ENCODE data around the gene ATP8A2. TPM values are rescaled to one million over a fixed set of nuclear protein-coding genes. Genes with fewer than 3 reads are reported as not detected.

The ATP8A2 gene
- total and polyA plus RNA-seq, 2 of the 8 experiments (the other 6 are each of a cell fraction or from before 2014, with no cell fraction given): 2.4 to 8.3 TPM

DNA sequence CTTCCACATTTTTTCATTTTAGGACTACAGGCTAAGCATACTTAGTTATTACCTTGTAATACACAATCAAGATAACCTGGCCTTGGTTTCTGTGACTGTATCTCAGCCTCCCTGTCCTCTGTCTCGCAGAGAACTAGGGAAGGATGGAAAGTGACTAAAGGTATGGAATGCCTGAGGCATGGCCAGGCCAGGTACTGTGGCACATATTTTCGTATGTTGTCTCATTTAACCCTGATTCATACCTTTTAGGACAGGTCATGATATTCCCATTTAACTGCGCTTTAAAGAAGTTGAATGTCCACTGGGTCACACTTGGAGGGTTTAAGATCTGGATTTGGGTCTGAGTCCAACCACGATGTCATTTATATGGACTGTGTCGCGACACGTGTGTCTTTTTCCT is 357.4 kb downstream of the ATP8A2 start:
- H2AFZ ChIP-seq (ENCODE audit: low read length): no peak overlapping the region
- H2BK5ac ChIP-seq (ENCODE audit: low read depth, low read length): no peak overlapping the region
- TF ChIP-seq JUN (IDR thresholded peaks at IDR 0.05; ENCODE audit: low read depth, low read length) (no peak), TBP (IDR thresholded peaks at IDR 0.05; ENCODE audit: low read depth, low read length) (no peak), EZH2 (IDR thresholded peaks at IDR 0.05; ENCODE audit: low read depth, low read length, severe bottlenecking) (no peak), BRCA1 (IDR thresholded peaks at IDR 0.05; ENCODE audit: low read depth, low read length) (no peak), CEBPB (IDR thresholded peaks at IDR 0.05; ENCODE audit: low read depth, low read length) (no peak), POU5F1 (IDR thresholded peaks at IDR 0.05; ENCODE audit: low read depth, low read length) (no peak), GTF2F1 (IDR thresholded peaks at IDR 0.05; ENCODE audit: borderline replicate concordance, low read depth, low read length) (no peak), EP300 (IDR thresholded peaks at IDR 0.05; ENCODE audit: borderline replicate concordance in 1 of 2, low read depth in 2 of 2, low read length in 2 of 2) (no peak)
- TF ChIP-seq, protein P1, sequence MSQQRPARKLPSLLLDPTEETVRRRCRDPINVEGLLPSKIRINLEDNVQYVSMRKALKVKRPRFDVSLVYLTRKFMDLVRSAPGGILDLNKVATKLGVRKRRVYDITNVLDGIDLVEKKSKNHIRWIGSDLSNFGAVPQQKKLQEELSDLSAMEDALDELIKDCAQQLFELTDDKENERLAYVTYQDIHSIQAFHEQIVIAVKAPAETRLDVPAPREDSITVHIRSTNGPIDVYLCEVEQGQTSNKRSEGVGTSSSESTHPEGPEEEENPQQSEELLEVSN (IDR thresholded peaks at IDR 0.05): no peak
- no peak overlapping the region for H3K56ac ChIP-seq (replicated peaks; ENCODE audit: insufficient read length, low read depth, low read length)
- no peak overlapping the region for H4K5ac ChIP-seq (ENCODE audit: insufficient read length, low read depth, low read length)
- no peak overlapping the region for H3K23ac ChIP-seq (ENCODE audit: insufficient read length)
- H3K27ac ChIP-seq (ENCODE audit: low read depth, low read length): no peak overlapping the region
- H3K79me2 ChIP-seq (ENCODE audit: control insufficient read depth in 1 of 2, insufficient read depth in 2 of 2, low read length in 2 of 2): no peaks in the 10 kb centered on the region
- H3K14ac ChIP-seq (ENCODE audit: insufficient read length): no peak overlapping the region
- H2AK5ac ChIP-seq (ENCODE audit: low read depth, low read length): no peak overlapping the region
- H3K27me3 ChIP-seq (replicated peaks in 1 of 4; ENCODE audit: control insufficient read depth in 3 of 4, extremely low read depth in 1 of 4, insufficient read depth in 3 of 4, low read length in 3 of 4): no peaks in the 10 kb centered on the region
- no peak for DNase-seq (ENCODE audit: low read depth in 1 of 2, low spot score in 2 of 2)
- H4K20me1 ChIP-seq (replicated peaks in 1 of 2; ENCODE audit: control insufficient read depth in 1 of 2, insufficient read depth in 2 of 2, low read length in 2 of 2): no peaks in the 10 kb centered on the region
- H3K36me3 ChIP-seq (ENCODE audit: control insufficient read depth in 2 of 4, insufficient read depth in 4 of 4, low read length in 3 of 4): no peaks in the 10 kb centered on the region
- FAIRE-seq: no peak
- no peak overlapping the region for H4K91ac ChIP-seq (replicated peaks; ENCODE audit: insufficient read length, low read length)
- H3K4me3 ChIP-seq (ENCODE audit: extremely low read depth in 1 of 4, insufficient read depth in 2 of 4, low read depth in 3 of 4, low read length in 4 of 4): no peak overlapping the region
- no peak overlapping the region for H3K4ac ChIP-seq (replicated peaks; ENCODE audit: insufficient read length, low read depth, low read length)
- ChIA-PET CTCF (ENCODE audit: partially characterized antibody) (interaction anchor here (1.2 to 1.5 kb wide), 2 partner anchors 27 to 155 kb away, joined by 3 read pairs; no protein-coding TSS in a partner anchor), POLR2A (ENCODE audit: partially characterized antibody) (no interaction called here)
- no peak overlapping the region for H2BK120ac ChIP-seq (replicated peaks; ENCODE audit: low read depth, low read length)
- H2BK20ac ChIP-seq (ENCODE audit: low read length): no peak overlapping the region
- WGBS, 2 experiments (ENCODE audit: extremely low coverage in 1 of 2, insufficient coverage in 1 of 2, insufficient read length in 1 of 2, insufficient replicate concordance in 2 of 2, low coverage in 1 of 2, low lambda C conversion rate in 2 of 2, missing lambda C conversion rate in 1 of 2): 86% methylated on average over 7 of the region's 7 CpGs; no CpG with 5 or more reads in 1 of the 2 experiments
- no peaks in the 10 kb centered on the region for H3K79me1 ChIP-seq (ENCODE audit: low read depth, low read length)
- peaks cover 0 to 13% (median 5%) of the 10 kb centered on the region in 4 experiments; a peak in 3 of 7 replicates for H3K4me1 ChIP-seq (replicated peaks in 1 of 4; ENCODE audit: control insufficient read depth in 3 of 4, insufficient read depth in 4 of 4, low read length in 3 of 4)
- H4K8ac ChIP-seq (ENCODE audit: extremely low read depth, insufficient read depth, low read length): no peak overlapping the region
- no peak overlapping the region for H3K4me2 ChIP-seq (ENCODE audit: insufficient read depth in 1 of 2, low read depth in 2 of 2, low read length in 2 of 2)
- no peak overlapping the region for H3K18ac ChIP-seq (ENCODE audit: extremely low read depth, low read length)
- H2BK15ac ChIP-seq (ENCODE audit: low read length): no peak overlapping the region
- H3K9me3 ChIP-seq (ENCODE audit: insufficient read depth in 2 of 2, low read depth in 1 of 2, low read length in 1 of 2): no peaks in the 10 kb centered on the region
- no peak overlapping the region for H2BK12ac ChIP-seq (ENCODE audit: low read depth, low read length)
- no peak overlapping the region for H3K9ac ChIP-seq (replicated peaks in 1 of 4; ENCODE audit: extremely low read depth in 1 of 4, low read depth in 3 of 4, low read length in 3 of 4)
- no peaks in the 10 kb centered on the region for H3K23me2 ChIP-seq (ENCODE audit: low read depth, low read length)

All from H1 (cell line).